Esophagus muscularis mucosa (tissue), 4 donors: ENCODE measurements around the gene SLC25A39. TPM values are rescaled to one million over a fixed set of nuclear protein-coding genes. Genes with fewer than 3 reads are reported as not detected.
A peak's percentile ranks its signal among the peaks of the same experiment; 100 is the strongest.

Source experiments
- DNase-seq: peaks from one replicate; pipeline ENCODE4 v3.0.0-alpha.2; 2017; ENCODE audit errors: extremely low spot score
- H3K27ac ChIP-seq, 4 donors: fragments of 200-600 bp; sonication (generic); replicated peaks in 1 of 4; 1 replicate in 3 of 4; 2 replicates in 1 of 4; pipeline ENCODE4 v1.5.1; 2016 to 2019; ENCODE audit warnings: mild to moderate bottlenecking in 1 of 4
- H3K27me3 ChIP-seq, 4 donors: fragments of 200-600 bp; sonication (generic); one replicate each; pipeline versions ENCODE4 v1.5.1 to v1.6.0; 2016 to 2019
- H3K36me3 ChIP-seq, 4 donors: fragments of 200-600 bp; sonication (generic); one replicate each; pipeline ENCODE4 v1.5.1; 2016 to 2019
- H3K4me1 ChIP-seq, 4 donors: fragments of 200-600 bp; sonication (generic); one replicate each; pipeline ENCODE4 v1.5.1; 2016 to 2019
- H3K4me3 ChIP-seq, 4 donors: fragments of 200-600 bp; sonication (generic); 1 replicate in 2 of 4; 2 replicates in 2 of 4; pipeline ENCODE4 v1.5.1; 2016 to 2019; ENCODE audit warnings: mild to moderate bottlenecking in 4 of 4, moderate library complexity in 1 of 4
- H3K9me3 ChIP-seq, 4 donors: fragments of 200-600 bp; sonication (generic); 1 replicate in 3 of 4; 2 replicates in 1 of 4; pipeline ENCODE4 v1.5.1; 2016 to 2019
- CTCF ChIP-seq, 3 experiments: fragments of 200-600 bp in 2 of 3; fragments of 450-650 bp in 1 of 3; sonication (generic) in 2 of 3; IDR thresholded peaks; one replicate each; pipeline ENCODE4 v1.5.1; 2017 to 2019; ENCODE audit warnings: antibody characterized with exemption in 3 of 3, mild to moderate bottlenecking in 2 of 3, moderate library complexity in 1 of 3
- EP300 ChIP-seq: sonication (generic); formaldehyde crosslinking; IDR thresholded peaks from one replicate; pipeline ENCODE4 v1.6.1; 2017; ENCODE audit warnings: antibody characterized with exemption
- POLR2A ChIP-seq: fragments of 450-650 bp; IDR thresholded peaks from one replicate; pipeline ENCODE4 v1.6.1; 2017; ENCODE audit warnings: antibody characterized with exemption, moderate library complexity, mild to moderate bottlenecking, low read depth
- POLR2AphosphoS5 ChIP-seq, 2 donors: sonication (generic); formaldehyde crosslinking; IDR thresholded peaks; one replicate each; pipeline ENCODE4 v1.6.1; 2017; ENCODE audit warnings: antibody characterized with exemption in 2 of 2
- WGBS: methylation state at CpG from one replicate; pipeline ENCODE4 v1.1.5; 2018; 5-methylcytosine and 5-hydroxymethylcytosine counted together
- intact Hi-C: fragments of 100-400 bp; cut with DNase I; formaldehyde crosslinking; loops from one replicate; pipeline ENCODE4 v1.15.1; 2023
- total RNA-seq, 4 donors: library from RNA; depleted of rRNA; stranded (reverse); fragments of >200 nt; gene quantifications; one replicate each; pipeline versions ENCODE4 v1.1.0 to v1.2.1, GENCODE V29; 2016

SLC25A39 gene
- total RNA-seq, 4 donors from 2014 or later: 41.1 to 69.0 (median 56.8) TPM

GRCh38 chr17:44282264-44282663 lies 42.4 kb downstream of the SLC25A39 start:
- no peak overlapping the region for H3K4me3 ChIP-seq
- no peaks in the 10 kb centered on the region for H3K9me3 ChIP-seq
- TF ChIP-seq CTCF (IDR thresholded peaks at IDR 0.05) (no peak), POLR2AphosphoS5 (IDR thresholded peaks at IDR 0.05) (no peak), POLR2A (no peak), EP300 (no peak)
- no peaks in the 10 kb centered on the region for H3K36me3 ChIP-seq
- intact Hi-C loops: no loop called here
- no peak for DNase-seq
- WGBS: 70% methylated on average over 2 of the region's 3 CpGs
- H3K27ac ChIP-seq: no peak overlapping the region
- H3K27me3 ChIP-seq: peaks cover 0 to 2% (median 0%) of the 10 kb centered on the region in 4 donors
- peaks cover 11 to 17% (median 14%) of the 10 kb centered on the region in 4 donors for H3K4me1 ChIP-seq

- DNase-seq: no peak
- Histone ChIP-seq H3K36me3 (no peaks in the 10 kb centered on the region), H3K27me3 (no peaks in the 10 kb centered on the region), H3K4me3 (no peak overlapping the region), H3K9me3 (no peaks in the 10 kb centered on the region), H3K4me1 (peaks cover 11 to 17% (median 14%) of the 10 kb centered on the region in 4 donors), H3K27ac (no peak overlapping the region)
- WGBS: 83% methylated on average over 1 of the region's 2 CpGs
- intact Hi-C loops: no loop called here
- no peak for TF ChIP-seq POLR2AphosphoS5 (IDR thresholded peaks at IDR 0.05)
- TF ChIP-seq EP300: no peak
- TF ChIP-seq POLR2A: no peak
- TF ChIP-seq CTCF (IDR thresholded peaks at IDR 0.05): no peak
These were observed 43.1 kb downstream of the SLC25A39 start for GRCh38 chr17:44281570-44281969.

- Histone ChIP-seq H3K9me3 (no peaks in the 10 kb centered on the region), H3K27ac (no peak overlapping the region), H3K27me3 (no peaks in the 10 kb centered on the region), H3K4me3 (no peak overlapping the region), H3K36me3 (no peaks in the 10 kb centered on the region), H3K4me1 (peaks cover 11 to 17% (median 14%) of the 10 kb centered on the region in 4 donors)
- TF ChIP-seq CTCF (IDR thresholded peaks at IDR 0.05) (no peak), EP300 (no peak), POLR2A (no peak), POLR2AphosphoS5 (IDR thresholded peaks at IDR 0.05) (no peak)
- no peak for DNase-seq
- 83% methylated on average over 9 of the region's 12 CpGs for WGBS
- intact Hi-C loops: no loop called here
These were observed 44.2 kb downstream of the SLC25A39 start for GRCh38 chr17:44280392-44280937.

GRCh38 chr17:44279666-44280391 lies 44.8 kb downstream of the SLC25A39 start:
- no peaks in the 10 kb centered on the region for H3K36me3 ChIP-seq
- no peaks in the 10 kb centered on the region for H3K27me3 ChIP-seq
- no peak overlapping the region for H3K4me3 ChIP-seq
- intact Hi-C loops: no loop called here
- peak overlapping the region in 3 of 4 donors; percentile 49 to 53 (median 51) for H3K27ac ChIP-seq
- no peak for TF ChIP-seq EP300
- TF ChIP-seq POLR2AphosphoS5 (IDR thresholded peaks at IDR 0.05): peak in 1 of 2 donors; percentile 49
- peaks cover 11 to 17% (median 14%) of the 10 kb centered on the region in 4 donors for H3K4me1 ChIP-seq
- H3K9me3 ChIP-seq: no peaks in the 10 kb centered on the region
- WGBS: 47% methylated on average over 9 of the region's 20 CpGs
- no peak for DNase-seq

GRCh38 chr17:44279346-44279665 lies 45.3 kb downstream of the SLC25A39 start:
- 88% methylated on average over 2 of the region's 2 CpGs for WGBS
- DNase-seq: no peak
- H3K9me3 ChIP-seq: no peaks in the 10 kb centered on the region
- no peaks in the 10 kb centered on the region for H3K36me3 ChIP-seq
- no peak overlapping the region for H3K27ac ChIP-seq
- H3K27me3 ChIP-seq: no peaks in the 10 kb centered on the region
- TF ChIP-seq CTCF (IDR thresholded peaks at IDR 0.05) (no peak), POLR2A (no peak), POLR2AphosphoS5 (IDR thresholded peaks at IDR 0.05) (no peak), EP300 (no peak)
- peaks cover 11 to 17% (median 14%) of the 10 kb centered on the region in 4 donors for H3K4me1 ChIP-seq
- intact Hi-C loops: no loop called here
- no peak overlapping the region for H3K4me3 ChIP-seq
